Endothelial cell of umbilical vein (primary cell): ENCODE measurements around the gene GLRB. TPM values are rescaled to one million over a fixed set of nuclear protein-coding genes. Genes with fewer than 3 reads are reported as not detected.

Experiments
- BruUV-seq: library from RNA; stranded (reverse); fragments of 400-500 nt; replicated peaks from 2 replicates; lab custom pipeline; 2021; lab: Mats Ljungman, UMichigan
- CTCF ChIA-PET: fragments of 300-600, 350-600 bp; sonication (Branson Sonifier 250); formaldehyde crosslinking; loops from one replicate; lab custom pipeline; 2021; ENCODE audit warnings: antibody characterized with exemption, inconsistent platforms; lab: Charles Lee
- POLR2A ChIA-PET: fragments of 300-600, 350-600 bp; sonication (Branson Sonifier 250); formaldehyde crosslinking; loops from one replicate; lab custom pipeline; 2021; ENCODE audit warnings: antibody characterized with exemption, inconsistent platforms; lab: Charles Lee
- DNase-seq: peaks from one replicate; pipeline ENCODE4 v3.0.0-alpha.2; 2011; ENCODE audit warnings: low read depth, low spot score
- FAIRE-seq: peaks from 2 replicates; lab custom pipeline; 2011; peaks lifted over from hg19 to GRCh38; lab: Jason Lieb, UNC
- H2AFZ ChIP-seq: 2 replicates; pipeline ENCODE4 v1.6.0; 2012; ENCODE audit warnings: low read depth, low read length, control low read depth, inconsistent platforms
- H3K27ac ChIP-seq: 2 replicates; pipeline ENCODE4 v1.5.1; 2011; ENCODE audit warnings: low read depth, mild to moderate bottlenecking, control low read depth, low read length, moderate library complexity; ENCODE audit not compliant: insufficient read depth
- H3K27me3 ChIP-seq, 2 experiments: 2 replicates each; pipeline versions ENCODE4 v1.6.0 to v1.6.1; 2011; ENCODE audit warnings: low read length in 2 of 2, mixed read lengths in 1 of 2; ENCODE audit not compliant: control insufficient read depth in 2 of 2, insufficient read depth in 2 of 2
- H3K36me3 ChIP-seq, 2 experiments: 2 replicates in 1 of 2; 3 replicates in 1 of 2; pipeline ENCODE4 v1.5.1; 2011; ENCODE audit warnings: low read length in 2 of 2, mild to moderate bottlenecking in 1 of 2, moderate library complexity in 1 of 2; ENCODE audit not compliant: control insufficient read depth in 2 of 2, insufficient read depth in 2 of 2; ENCODE audit errors: extremely low read depth in 1 of 2
- H3K4me1 ChIP-seq: 3 replicates; pipeline ENCODE4 v1.5.1; 2011; ENCODE audit warnings: mild to moderate bottlenecking, low read length; ENCODE audit not compliant: control insufficient read depth, insufficient read depth; ENCODE audit errors: extremely low read depth
- H3K4me2 ChIP-seq: 2 replicates; pipeline ENCODE4 v1.6.1; 2011; ENCODE audit warnings: low read length, control low read depth, mixed read lengths; ENCODE audit not compliant: insufficient read depth
- H3K4me3 ChIP-seq, 3 experiments: fragments of 200-600 bp in 1 of 3; sonication (generic), shearing (Covaris generic) in 1 of 3; replicated peaks in 1 of 3; 2 replicates each; pipeline ENCODE4 v1.5.1; 2011 to 2016; ENCODE audit warnings: control low read depth in 3 of 3, low read length in 3 of 3, mild to moderate bottlenecking in 2 of 3, inconsistent platforms in 1 of 3, low read depth in 1 of 3, moderate library complexity in 1 of 3; ENCODE audit not compliant: insufficient read depth in 1 of 3
- H3K79me2 ChIP-seq: 2 replicates; pipeline ENCODE4 v1.6.0; 2012; ENCODE audit warnings: low read length, inconsistent platforms; ENCODE audit not compliant: control insufficient read depth, insufficient read depth
- H3K9ac ChIP-seq: replicated peaks from 2 replicates; pipeline ENCODE3; 2011; ENCODE audit warnings: low read length, control low read depth; ENCODE audit not compliant: insufficient read depth; ENCODE audit errors: extremely low read depth
- H3K9me1 ChIP-seq: replicated peaks from 3 replicates; pipeline ENCODE4 v1.6.0; 2011; ENCODE audit warnings: mild to moderate bottlenecking, low read length; ENCODE audit not compliant: control insufficient read depth, insufficient read depth; ENCODE audit errors: extremely low read depth
- H3K9me3 ChIP-seq: replicated peaks from 2 replicates; pipeline ENCODE4 v1.5.1; 2012; ENCODE audit warnings: low read length, inconsistent platforms; ENCODE audit not compliant: control insufficient read depth, insufficient read depth
- H4K20me1 ChIP-seq: replicated peaks from 2 replicates; pipeline ENCODE3; 2011; ENCODE audit warnings: mild to moderate bottlenecking, low read length; ENCODE audit not compliant: control insufficient read depth, insufficient read depth; ENCODE audit errors: extremely low read depth
- EZH2 ChIP-seq: IDR thresholded peaks from 2 replicates; pipeline ENCODE4 v1.6.1; 2012; ENCODE audit warnings: borderline replicate concordance, low read depth, mild to moderate bottlenecking, moderate library complexity, low read length, inconsistent platforms; ENCODE audit not compliant: severe bottlenecking
- FOS ChIP-seq: IDR thresholded peaks from 2 replicates; pipeline ENCODE4 v1.6.1; 2011; ENCODE audit warnings: mild to moderate bottlenecking, low read length, moderate library complexity, borderline replicate concordance; ENCODE audit not compliant: insufficient read depth
- GATA2 ChIP-seq: IDR thresholded peaks from 2 replicates; pipeline ENCODE4 v1.7.0; 2011; ENCODE audit warnings: low read depth, mild to moderate bottlenecking, moderate library complexity, mixed read lengths, low read length; ENCODE audit not compliant: insufficient read length, insufficient read depth
- JUN ChIP-seq: IDR thresholded peaks from 2 replicates; pipeline ENCODE4 v1.6.1; 2011; ENCODE audit warnings: borderline replicate concordance, low read depth; ENCODE audit not compliant: insufficient read length, insufficient read depth
- MYC ChIP-seq: IDR thresholded peaks from one replicate; pipeline ENCODE4 v1.6.1; 2011; ENCODE audit warnings: mild to moderate bottlenecking, low read depth, low read length
- POLR2A ChIP-seq: IDR thresholded peaks from 2 replicates; pipeline ENCODE4 v1.6.1; 2012; ENCODE audit warnings: low read depth, mild to moderate bottlenecking, control low read depth, low read length
- POLR2AphosphoS5 ChIP-seq: IDR thresholded peaks from 2 replicates; pipeline ENCODE4 v1.6.1; 2012; ENCODE audit warnings: low read depth, mild to moderate bottlenecking, control low read depth, low read length, moderate library complexity; ENCODE audit not compliant: insufficient read depth
- dilution Hi-C: fragments of 300-500 bp; cut with MboI; formaldehyde crosslinking; loops from one replicate; pipeline ENCODE4 v1.15.0; 2019; ENCODE audit warnings: low sequenced_read_pairs; ENCODE audit not compliant: extremely low pct_ligation_motif_present
- intact Hi-C: fragments of 100-400 bp; cut with micrococcal nuclease; formaldehyde crosslinking; loops from one replicate; pipeline ENCODE4 v1.10.0; 2022
- polyA plus RNA-seq, 4 experiments: library from polyadenylated mRNA; depleted of rRNA in 3 of 4; stranded (reverse) in 3 of 4; unstranded in 1 of 4; fragments of >200 nt; gene quantifications; 2 replicates each; pipeline versions ENCODE4 v1.2.1 to v1.2.3, GENCODE V29; 2011 to 2012; ENCODE audit warnings: missing spikeins in 1 of 4
- total RNA-seq: library from RNA; stranded (reverse); gene quantifications from 2 replicates; pipeline ENCODE4 v1.2.3, GENCODE V29; 2021
- TF ChIP-seq, protein P1 (sequence below): IDR thresholded peaks from 2 replicates; pipeline ENCODE4 v1.6.1; 2011; ENCODE audit not compliant: insufficient read depth, insufficient read length
- TF ChIP-seq, protein P2 (sequence below), 2 donors: IDR thresholded peaks; 1 replicate in 1 of 2; 2 replicates in 1 of 2; pipeline ENCODE4 v1.5.1; 2011; ENCODE audit warnings: low read length in 2 of 2, mild to moderate bottlenecking in 2 of 2, moderate library complexity in 2 of 2, control low read depth in 1 of 2, inconsistent platforms in 1 of 2, low read depth in 1 of 2; ENCODE audit not compliant: insufficient read depth in 1 of 2; ENCODE audit errors: extremely low read depth in 1 of 2

GLRB gene
- total and polyA plus RNA-seq, 2 donors (not counting 3 experiments of a cell fraction or from before 2014, with no cell fraction given), result 3.8 to 5.7 TPM

- BruUV-seq, result no TSS peak
- Histone ChIP-seq H3K27me3 (no peaks in the 10 kb centered on the region), H4K20me1 (no peaks in the 10 kb centered on the region), H3K27ac (no peak overlapping the region), H3K36me3 (no peaks in the 10 kb centered on the region), H3K4me1 (no peaks in the 10 kb centered on the region), H3K79me2 (no peaks in the 10 kb centered on the region), H3K4me3 (no peak overlapping the region), H3K9me3 (no peaks in the 10 kb centered on the region), H3K4me2 (no peak overlapping the region), H3K9ac (no peak overlapping the region), H3K9me1 (no peaks in the 10 kb centered on the region), H2AFZ (peak overlapping the region; percentile 77)
- DNase-seq (peak; percentile 20), FAIRE-seq (no peak)
- TF ChIP-seq POLR2AphosphoS5 (no peak), GATA2 (no peak), FOS (no peak), POLR2A (no peak), MYC (no peak), EZH2 (no peak), JUN (no peak)
- TF ChIP-seq, protein P1, sequence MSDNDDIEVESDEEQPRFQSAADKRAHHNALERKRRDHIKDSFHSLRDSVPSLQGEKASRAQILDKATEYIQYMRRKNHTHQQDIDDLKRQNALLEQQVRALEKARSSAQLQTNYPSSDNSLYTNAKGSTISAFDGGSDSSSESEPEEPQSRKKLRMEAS, result no peak
- TF ChIP-seq, protein P2, sequence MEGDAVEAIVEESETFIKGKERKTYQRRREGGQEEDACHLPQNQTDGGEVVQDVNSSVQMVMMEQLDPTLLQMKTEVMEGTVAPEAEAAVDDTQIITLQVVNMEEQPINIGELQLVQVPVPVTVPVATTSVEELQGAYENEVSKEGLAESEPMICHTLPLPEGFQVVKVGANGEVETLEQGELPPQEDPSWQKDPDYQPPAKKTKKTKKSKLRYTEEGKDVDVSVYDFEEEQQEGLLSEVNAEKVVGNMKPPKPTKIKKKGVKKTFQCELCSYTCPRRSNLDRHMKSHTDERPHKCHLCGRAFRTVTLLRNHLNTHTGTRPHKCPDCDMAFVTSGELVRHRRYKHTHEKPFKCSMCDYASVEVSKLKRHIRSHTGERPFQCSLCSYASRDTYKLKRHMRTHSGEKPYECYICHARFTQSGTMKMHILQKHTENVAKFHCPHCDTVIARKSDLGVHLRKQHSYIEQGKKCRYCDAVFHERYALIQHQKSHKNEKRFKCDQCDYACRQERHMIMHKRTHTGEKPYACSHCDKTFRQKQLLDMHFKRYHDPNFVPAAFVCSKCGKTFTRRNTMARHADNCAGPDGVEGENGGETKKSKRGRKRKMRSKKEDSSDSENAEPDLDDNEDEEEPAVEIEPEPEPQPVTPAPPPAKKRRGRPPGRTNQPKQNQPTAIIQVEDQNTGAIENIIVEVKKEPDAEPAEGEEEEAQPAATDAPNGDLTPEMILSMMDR (IDR thresholded peaks at IDR 0.05; ENCODE audit: extremely low read depth in 1 of 2, insufficient read depth in 1 of 2, low read depth in 1 of 2, low read length in 2 of 2), result no peak
- dilution Hi-C loops, result no loop called here
- CTCF ChIA-PET, result interaction anchor here (1.3 to 3.7 kb wide), 4 partner anchors 59 to 568 kb away, joined by 5 to 210 read pairs (median 6); no protein-coding TSS in a partner anchor
- intact Hi-C loops, result loop anchor here (10.0 kb wide), 4 partner anchors 368 to 1088 kb away; partner anchors contain the start of gene CTSO
- POLR2A ChIA-PET, result no interaction called here
Measured at GRCh38 chr4:157043131-157043530, 32.8 kb upstream of the GLRB start.
